Endothelial cell of umbilical vein (primary cell): ENCODE results near the gene MID1IP1.

Experiments
- CTCF ChIP-seq, 2 donors: IDR thresholded peaks; 1 replicate in 1 of 2; 2 replicates in 1 of 2; pipeline ENCODE4 v1.5.1; 2011; ENCODE audit warnings: low read length in 2 of 2, mild to moderate bottlenecking in 2 of 2, moderate library complexity in 2 of 2, control low read depth in 1 of 2, inconsistent platforms in 1 of 2, low read depth in 1 of 2; ENCODE audit not compliant: insufficient read depth in 1 of 2; ENCODE audit errors: extremely low read depth in 1 of 2
- EZH2 ChIP-seq: IDR thresholded peaks from 2 replicates; pipeline ENCODE4 v1.6.1; 2012; ENCODE audit warnings: borderline replicate concordance, low read depth, mild to moderate bottlenecking, moderate library complexity, low read length, inconsistent platforms; ENCODE audit not compliant: severe bottlenecking
- FOS ChIP-seq: IDR thresholded peaks from 2 replicates; pipeline ENCODE4 v1.6.1; 2011; ENCODE audit warnings: mild to moderate bottlenecking, low read length, moderate library complexity, borderline replicate concordance; ENCODE audit not compliant: insufficient read depth
- JUN ChIP-seq: IDR thresholded peaks from 2 replicates; pipeline ENCODE4 v1.6.1; 2011; ENCODE audit warnings: borderline replicate concordance, low read depth; ENCODE audit not compliant: insufficient read length, insufficient read depth
- MAX ChIP-seq: IDR thresholded peaks from 2 replicates; pipeline ENCODE4 v1.6.1; 2011; ENCODE audit not compliant: insufficient read depth, insufficient read length
- MYC ChIP-seq: IDR thresholded peaks from one replicate; pipeline ENCODE4 v1.6.1; 2011; ENCODE audit warnings: mild to moderate bottlenecking, low read depth, low read length
- POLR2A ChIP-seq: IDR thresholded peaks from 2 replicates; pipeline ENCODE4 v1.6.1; 2012; ENCODE audit warnings: low read depth, mild to moderate bottlenecking, control low read depth, low read length
- POLR2AphosphoS5 ChIP-seq: IDR thresholded peaks from 2 replicates; pipeline ENCODE4 v1.6.1; 2012; ENCODE audit warnings: low read depth, mild to moderate bottlenecking, control low read depth, low read length, moderate library complexity; ENCODE audit not compliant: insufficient read depth

- TF ChIP-seq POLR2A (no peak), CTCF (IDR thresholded peaks at IDR 0.05; ENCODE audit: extremely low read depth in 1 of 2, insufficient read depth in 1 of 2, low read depth in 1 of 2, low read length in 2 of 2) (no peak), POLR2AphosphoS5 (no peak), JUN (no peak), MAX (no peak), EZH2 (no peak), MYC (no peak), FOS (no peak)
These were observed 4.3 kb upstream of the MID1IP1 start for GRCh38 chrX:38796946-38797345.
